HT1080 (cell line): ENCODE results near the gene KRT79. TPM values are rescaled to one million over a fixed set of nuclear protein-coding genes. Genes with fewer than 3 reads are reported as not detected.

ENCODE experiments used
- DNase-seq: peaks from one replicate; pipeline ENCODE4 v3.0.0-alpha.2; 2015; ENCODE audit warnings: low read depth
- total RNA-seq: library from RNA; depleted of rRNA; stranded (reverse); fragments of >200 nt; shearing (Covaris generic); gene quantifications from 2 replicates; pipeline ENCODE4 v1.2.3, GENCODE V29; 2014

Gene KRT79
- total RNA-seq, 1 experiment from 2014 or later: 0.45 TPM

GRCh38 chr12:52791271-52792184 is 42.6 kb downstream of the KRT79 start:
- DNase-seq: no peak

GRCh38 chr12:52790427-52791270 is 43.5 kb downstream of the KRT79 start:
- no peak for DNase-seq

DNA sequence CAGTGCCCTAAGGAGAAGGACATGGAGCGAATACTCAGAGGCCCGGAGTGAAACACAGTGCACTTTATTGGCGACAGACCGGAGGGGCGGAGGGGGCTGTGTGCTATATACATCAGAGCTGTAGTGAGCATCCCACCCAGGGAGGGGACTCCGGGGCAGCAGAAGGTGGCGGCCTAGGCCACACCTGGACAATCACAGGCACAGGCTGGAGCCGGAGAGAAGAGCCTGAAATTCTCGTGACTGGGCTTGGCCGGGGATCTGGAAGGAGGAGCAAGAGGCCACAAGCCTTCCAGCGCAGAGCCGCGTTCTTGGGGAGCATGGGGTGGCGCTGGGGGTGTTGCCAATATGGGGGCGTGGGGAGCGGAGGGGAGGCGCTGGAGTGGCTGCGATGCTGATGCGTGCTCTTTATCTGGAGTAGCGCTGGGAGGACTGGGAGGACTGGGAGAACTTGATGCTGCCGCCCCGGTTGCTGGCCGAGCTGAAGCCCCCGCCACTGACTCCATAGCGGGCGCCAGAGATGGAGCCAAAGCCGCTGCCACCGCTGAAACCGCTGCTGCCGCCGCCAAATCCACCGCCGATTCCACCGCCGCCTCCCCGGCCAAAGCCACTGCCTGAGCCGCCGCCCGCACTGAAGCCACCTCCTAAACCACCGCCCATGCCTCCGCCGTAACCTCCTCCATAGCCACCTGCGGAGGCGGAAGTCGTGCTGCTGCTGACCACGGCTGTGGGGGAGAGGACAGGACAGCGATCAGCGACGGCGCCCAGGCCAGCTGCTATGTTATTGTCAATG is 44.3 kb downstream of the KRT79 start:
- no peak for DNase-seq

GRCh38 chr12:52788876-52789636 is 45.1 kb downstream of the KRT79 start:
- DNase-seq: no peak

DNA sequence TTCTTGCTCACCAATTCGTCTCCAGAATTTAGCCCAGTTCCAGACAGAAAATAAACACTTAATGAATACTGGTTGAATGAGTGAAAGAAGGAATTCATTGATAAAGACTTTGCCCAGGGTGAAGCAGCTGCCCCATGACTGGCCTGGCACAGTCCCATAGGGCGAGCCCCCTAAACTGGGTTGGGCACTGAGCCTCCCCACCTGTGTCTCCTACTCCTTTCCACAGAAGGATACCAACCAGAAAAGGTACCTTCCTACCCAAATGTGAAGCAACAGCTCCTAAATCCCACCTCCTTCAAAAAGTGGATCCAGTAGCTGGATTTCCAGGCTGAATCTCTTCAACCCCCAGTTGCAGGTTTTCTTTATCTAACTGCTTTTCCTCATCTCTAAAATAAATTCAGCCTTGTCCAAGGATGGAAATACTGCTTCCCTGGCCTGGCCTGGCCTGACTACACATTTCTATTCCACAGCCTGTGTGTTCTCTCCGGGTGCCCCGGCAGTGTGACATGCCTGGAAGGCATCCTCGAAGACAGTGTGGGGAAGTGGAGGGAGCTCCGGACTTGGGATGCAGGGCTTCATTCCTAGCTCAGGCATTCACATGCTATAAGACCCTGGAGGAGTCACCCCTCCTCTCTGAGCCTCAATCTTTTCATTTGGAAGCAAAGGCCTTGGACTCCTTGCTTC is 45.8 kb downstream of the KRT79 start:
- DNase-seq: no peak

- no peak for DNase-seq
These were observed 46.6 kb downstream of the KRT79 start for GRCh38 chr12:52787324-52788191.

DNA sequence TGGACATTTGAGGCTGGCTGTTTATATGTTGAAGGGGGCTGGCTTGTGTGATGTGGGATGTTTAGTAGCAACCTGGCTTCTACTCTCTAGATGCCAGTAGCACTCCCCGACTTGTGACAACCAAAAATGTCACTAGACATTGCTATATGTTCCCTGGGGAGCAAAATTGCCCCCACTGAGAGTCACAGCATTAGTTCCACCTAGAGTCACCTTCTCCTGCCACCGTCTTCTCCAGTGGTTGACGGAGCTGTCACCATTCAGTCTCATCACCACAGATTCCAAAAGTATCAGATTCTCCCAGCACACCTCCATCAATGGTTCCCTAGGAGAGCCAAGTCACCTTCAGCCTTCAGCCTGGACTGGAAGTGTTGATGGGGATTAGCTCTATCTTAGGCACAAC is 49.2 kb downstream of the KRT79 start:
- DNase-seq: no peak

GRCh38 chr12:52783563-52784316 is 50.4 kb downstream of the KRT79 start:
- DNase-seq: no peak

DNA sequence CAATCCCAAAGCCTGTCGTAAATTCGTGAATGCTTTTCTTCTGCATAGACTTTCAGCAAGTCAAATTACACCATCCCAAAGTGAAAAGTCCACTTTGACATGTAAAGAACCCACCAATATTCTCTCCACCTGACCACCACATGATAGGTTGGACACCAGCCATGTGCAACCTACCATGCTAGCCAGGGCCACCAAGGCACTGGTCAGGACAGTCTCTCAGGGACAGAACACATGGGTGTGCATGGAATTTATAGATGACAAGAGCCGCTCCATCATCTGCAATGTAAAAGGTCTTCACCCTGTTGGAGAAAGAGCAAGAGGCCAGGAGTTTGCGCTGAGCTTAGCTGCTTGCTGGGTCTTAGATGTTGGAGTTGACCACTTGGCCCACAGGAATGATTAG is 51.6 kb downstream of the KRT79 start:
- DNase-seq: no peak

DNA sequence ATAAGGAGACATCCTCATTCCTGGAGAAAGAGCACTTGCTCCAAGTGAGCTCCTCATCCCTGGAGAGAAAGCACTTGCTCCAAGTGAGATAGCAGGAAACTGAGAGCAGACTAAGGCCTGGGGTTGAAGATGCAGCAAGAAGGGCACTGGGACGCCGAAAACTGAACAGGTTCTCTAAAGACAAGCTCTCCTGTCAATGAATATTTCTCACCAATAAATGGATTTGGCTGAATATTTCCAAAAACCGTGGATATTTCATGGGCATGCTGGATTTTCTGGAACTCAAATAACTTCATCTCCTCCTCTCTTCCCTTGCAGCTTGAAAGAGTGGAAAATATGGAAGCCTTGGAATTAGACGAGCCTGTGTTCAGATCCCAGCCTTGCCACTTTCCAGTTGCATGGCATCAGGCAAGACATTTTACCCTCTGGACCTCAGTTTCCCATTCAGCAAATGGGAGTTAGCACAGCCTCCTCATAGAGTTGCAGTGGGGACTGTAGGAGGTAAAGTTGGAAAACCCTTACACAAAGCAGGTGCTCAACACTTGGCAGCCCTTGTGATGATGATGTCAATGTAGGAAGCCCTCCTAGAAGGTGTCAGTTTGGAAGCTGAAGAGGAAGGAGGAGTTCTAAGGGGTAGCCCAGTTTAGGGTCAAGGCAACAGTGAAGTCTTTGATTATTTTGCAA is 52.6 kb downstream of the KRT79 start:
- DNase-seq: no peak

DNA sequence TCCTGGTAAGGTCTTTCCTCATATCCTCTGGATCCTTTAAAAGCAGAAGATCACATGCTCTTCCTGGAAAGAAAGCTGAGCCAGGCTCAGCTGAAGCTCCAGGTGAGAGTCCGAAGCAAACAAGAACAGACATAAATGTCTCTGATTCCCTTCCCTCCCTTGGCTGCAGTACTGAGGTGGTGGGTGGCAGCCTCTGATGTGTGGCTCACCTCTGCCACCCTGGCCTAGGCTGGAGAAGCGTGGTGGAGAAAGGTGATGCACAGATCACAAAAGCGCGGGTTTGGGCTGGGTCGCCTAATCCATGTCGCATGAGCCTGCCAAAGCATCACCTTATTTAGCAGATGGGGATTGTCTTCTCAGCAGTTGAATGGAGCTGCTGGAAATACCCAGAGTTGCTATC is 54.2 kb downstream of the KRT79 start:
- no peak for DNase-seq

DNA sequence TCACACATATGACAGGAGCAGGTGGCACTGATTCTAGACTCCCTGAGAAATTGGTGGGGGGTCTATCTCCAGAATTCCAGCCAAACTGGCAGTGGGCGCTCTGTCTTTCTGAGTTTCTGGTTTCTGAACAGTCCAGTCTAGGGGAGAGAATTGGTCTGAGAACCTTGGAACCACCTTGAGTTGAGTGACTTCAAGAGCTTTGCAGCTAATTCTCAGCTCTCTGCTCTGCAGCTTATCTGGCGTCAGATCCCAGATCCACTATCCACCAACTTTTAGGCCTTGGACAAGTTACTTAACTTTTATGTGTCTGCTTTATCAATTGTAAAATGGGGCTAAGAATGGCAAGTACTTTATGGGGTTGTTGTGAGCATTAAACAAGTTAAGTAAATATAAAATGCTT is 55.3 kb downstream of the KRT79 start:
- no peak for DNase-seq

DNA sequence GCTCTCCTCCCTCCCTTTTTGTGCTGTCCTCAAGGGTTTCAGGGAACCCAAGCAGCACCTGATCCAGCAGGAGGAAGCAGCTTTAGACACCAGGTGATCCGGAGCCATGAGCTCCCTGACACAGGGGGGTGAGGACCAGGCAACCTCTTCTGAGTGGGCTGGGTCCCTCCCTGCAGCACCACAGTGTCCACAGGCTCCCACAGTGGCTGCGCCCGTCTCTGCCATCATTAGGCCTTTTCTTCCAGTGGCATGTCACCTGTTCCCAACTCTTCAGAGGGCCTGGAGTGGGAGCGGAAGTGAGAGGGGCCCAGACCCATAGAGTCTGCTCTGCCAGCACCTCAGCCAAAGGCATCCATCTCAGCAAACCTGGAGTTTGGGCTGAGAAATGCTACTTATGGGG is 56.5 kb downstream of the KRT79 start:
- no peak for DNase-seq

DNA sequence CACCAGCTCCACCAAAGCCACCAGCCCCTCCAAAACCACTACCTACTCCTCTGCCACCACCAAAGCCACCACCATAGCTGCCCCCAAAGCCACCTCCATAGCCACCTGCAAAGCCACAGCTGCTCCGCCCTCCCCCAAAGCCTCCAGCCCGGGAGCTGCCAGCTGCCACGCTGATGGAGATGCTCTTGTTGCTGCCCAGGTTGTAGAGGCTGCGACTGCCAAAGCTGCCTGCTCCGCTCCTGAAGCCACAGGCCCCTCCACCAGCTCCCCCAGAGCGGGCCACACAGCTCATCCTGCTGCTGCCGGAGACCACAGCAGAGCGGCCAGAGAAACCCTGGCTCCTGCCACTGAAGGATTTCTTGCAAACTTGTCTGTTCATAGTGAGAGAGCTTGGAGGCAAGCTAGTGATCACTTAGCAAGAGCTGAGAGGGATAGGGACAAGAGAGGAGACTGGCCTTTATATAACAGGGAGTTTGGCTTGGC is 57.2 kb downstream of the KRT79 start, which contains the start of gene KRT76:
Gene KRT76, minus strand, starts transcription at position 433 of the 483 bp plus-strand sequence. Its CDS starts 54 bp downstream, at position 379.
- no peak for DNase-seq

DNA sequence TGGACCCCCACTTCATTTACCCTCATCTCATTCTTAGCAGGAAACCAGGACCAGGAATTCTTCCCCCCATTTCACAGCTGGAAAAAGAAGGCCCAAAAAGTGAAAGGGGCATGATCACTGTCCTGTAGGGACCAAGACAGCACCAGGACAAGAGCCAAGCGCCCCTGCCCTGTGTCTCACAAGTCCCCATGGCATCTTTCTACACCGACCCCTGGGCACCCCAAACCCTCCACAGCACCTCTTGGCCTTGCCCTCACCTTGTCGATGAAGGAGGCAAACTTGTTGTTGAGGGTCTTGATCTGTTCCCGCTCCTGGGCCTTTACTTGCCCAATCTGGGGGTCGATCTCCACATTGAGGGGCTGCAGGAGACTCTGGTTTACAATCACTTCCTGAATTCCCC is 57.7 kb downstream of the KRT79 start:
- DNase-seq: no peak

DNA sequence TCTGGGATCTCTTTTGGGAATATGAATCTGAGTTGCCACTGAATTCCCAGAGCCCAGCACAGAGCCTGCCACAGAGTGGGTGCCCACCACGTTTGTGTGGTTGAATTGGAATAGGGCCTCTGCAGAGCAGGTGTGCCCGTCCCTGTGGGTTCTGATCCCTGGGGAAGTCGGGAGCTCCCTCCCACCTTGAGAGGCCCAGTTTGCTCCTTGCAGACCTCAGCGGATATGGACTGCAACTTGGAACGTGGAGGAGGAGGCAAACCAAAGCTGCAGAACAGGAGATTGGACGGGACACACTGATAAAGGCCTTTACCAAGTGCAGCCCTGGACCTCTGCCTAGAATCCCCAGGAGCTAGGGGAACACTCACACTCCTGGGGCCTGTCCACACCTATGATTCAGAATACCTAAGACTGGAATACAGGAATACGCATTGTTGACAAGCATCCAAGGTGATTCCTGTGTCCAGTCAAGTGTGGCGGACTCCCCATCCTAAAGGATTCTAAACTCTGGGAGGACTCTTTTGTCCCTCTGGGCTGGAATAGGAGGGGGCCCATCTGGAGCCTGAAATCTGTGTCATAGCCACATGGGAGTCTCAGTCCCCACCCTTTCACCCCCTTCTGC is 59.4 kb downstream of the KRT79 start:
- no peak for DNase-seq

- DNase-seq: no peak
These were observed 61.3 kb downstream of the KRT79 start for GRCh38 chr12:52772772-52773171.
